ENCODE data around the gene GGT1.
"Not testable (repeated sequence)": the region's sequence is repeated elsewhere in the genome, so short reads cannot be mapped to it uniquely, and the experiment has no call there.

GGT1 gene

DNA sequence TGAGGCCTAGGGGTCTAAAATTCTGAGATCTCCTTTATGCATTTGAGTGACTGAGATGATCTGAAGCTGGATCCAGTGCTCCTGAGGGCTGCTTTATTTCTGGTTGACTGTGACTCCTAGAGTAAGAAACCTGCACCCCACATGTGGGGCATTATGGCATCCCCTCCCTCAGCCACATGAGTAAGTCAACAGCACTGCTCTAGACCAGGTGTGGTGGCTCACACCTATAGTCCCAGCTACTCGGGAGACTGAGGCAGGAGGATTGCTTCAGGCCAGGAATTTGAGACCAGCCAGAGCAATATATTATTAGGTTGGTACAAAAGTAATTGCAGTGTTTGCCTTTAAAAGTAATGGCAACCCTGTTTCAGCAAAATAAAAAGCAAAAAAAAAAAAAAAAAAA, 39.3 kb downstream of the GGT1 start:
- DNase-seq, result not testable (repeated sequence)

DNA sequence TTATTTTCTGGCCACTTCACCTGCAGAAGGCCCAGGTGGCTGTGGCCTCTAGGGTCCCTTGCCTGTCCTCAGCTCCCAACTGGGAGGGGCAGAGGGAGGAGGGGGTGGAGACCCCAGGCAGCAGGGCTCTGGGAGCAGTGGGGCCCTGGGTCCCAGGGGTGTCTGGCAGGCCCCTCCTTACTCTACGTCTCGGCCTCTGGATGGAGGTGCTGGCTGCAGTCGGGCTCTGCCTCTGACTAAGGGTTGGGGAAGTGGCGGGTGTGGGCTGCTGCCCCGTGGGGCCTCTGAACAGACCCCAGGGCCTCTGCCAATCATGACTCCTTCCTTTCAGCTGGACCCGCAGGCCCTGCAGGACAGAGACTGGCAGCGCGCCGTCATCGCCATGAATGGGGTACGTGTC, 41.4 kb downstream of the GGT1 start:
- DNase-seq, result not testable (repeated sequence)

DNA sequence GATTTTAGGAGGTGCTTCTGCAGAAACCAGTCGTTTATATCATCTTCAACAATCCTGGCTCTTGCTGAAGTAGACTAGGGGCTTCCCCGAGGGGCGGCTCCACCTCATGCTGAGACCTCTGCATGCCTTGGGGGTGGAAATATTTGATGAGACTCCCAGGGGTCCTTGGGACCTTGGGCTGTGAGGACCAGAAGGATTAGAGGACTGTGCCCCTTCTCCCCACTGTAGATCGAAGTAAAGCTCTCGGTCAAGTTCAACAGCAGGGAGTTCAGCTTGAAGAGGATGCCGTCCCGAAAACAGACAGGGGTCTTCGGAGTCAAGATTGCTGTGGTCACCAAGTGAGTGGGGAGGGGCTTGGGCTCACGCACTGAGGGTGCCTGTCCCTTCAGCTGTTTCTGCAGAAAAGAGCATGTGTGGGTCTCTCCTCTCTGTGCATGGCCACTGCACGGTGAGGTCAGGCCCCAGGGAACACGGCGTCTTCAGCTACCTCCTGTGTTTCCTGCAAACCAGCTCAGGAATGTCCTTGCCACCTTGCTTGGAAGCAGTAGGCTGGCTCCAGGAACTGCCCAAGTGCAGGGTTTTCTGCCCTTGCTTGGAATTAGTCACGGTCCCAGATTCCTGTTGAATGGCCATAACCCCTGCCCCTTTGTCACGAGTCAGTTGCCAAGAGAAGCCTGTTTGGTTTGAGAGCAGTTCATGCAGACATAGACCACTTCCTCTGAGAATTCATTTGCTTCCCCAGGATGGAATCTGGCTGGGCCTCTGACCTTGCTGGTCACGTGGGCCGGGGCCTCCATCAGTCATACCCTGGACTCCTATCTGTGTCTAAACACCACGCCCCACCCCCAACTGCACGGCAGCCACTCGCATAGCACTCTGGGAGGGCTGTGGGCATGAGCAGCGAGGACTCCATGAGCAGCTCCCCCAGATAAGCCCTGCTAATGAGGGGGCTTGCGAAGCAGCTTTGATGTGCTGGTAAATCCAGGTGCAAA, 42.7 kb downstream of the GGT1 start:
- DNase-seq, result not testable (repeated sequence)

DNA sequence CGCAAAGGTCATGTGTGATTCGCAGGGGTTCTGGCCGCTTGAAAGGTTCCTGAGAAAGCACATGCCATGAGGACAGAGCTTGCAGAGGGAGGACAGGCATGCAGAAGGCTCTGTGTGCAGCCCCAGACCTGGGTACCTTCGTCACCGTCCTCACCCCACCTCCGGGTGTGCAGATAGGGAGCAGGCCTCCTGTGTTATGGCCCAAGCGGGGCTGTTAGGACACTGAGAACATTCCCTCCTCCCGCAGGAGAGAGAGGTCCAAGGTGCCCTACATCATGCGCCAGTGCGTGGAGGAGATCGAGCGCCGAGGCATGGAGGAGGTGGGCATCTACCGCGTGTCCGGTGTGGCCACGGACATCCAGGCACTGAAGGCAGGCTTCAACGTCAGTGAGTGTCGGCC, 43.8 kb downstream of the GGT1 start:
- DNase-seq, result not testable (repeated sequence)

DNA sequence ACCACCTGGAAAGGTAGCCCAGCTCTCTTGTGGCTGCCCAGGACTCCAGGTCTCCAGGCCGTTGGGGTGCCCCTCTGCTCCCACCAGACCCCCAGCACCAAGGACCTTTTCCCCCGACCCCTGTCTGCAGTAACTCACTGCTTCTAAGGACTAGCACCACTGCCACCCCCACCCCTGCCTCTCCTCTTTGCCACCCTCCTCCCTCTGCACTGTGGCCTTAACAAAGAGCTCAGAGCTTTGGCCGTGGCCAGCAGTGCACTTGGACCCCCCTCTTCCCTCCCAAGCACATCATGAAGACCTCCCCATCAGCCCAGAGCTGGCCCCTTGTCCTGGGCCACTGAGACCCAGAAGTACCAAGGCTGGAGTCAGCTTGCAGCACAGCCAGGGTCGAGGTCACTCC, 46.4 kb downstream of the GGT1 start:
- not testable (repeated sequence) for DNase-seq

DNA sequence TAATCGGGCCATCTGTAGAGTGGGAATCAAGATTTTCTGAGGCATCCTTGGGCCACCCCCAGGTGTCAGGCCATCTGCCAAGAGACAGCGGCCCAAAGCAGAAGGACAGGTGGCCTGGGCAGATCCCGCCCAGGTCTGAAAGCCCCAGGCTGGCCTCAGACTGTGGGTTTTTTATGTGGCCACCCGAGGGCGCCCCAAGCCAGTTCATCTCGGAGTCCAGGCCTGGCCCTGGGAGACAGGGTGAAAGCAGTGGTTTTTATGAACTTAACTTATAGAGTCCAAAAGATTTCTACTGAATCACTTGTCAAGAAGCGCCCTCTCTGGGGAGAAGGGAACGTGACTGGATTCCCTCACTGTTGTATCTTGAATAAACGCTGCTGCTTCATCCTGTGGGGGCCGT, 47.9 kb downstream of the GGT1 start:
- peak; percentile 43 for DNase-seq

DNA sequence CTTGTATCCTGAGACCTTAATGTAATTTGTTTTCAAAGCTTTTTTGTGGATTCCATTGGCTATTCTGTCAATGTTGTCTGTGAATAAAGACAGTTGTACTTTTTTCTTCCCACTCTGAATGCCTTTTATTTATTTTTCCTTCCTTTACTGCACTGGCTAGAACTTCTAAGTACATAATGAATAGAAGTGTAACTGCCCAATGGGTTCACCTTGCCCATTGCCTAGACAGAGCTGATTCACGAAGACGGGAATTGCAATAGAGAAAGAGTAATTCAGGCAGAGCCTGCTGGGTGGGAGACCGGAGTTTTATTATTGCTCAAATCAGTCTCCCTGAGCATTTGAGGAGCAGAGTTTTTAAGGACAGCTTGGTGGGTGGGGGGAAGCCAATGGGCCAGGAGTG, 62.4 kb downstream of the GGT1 start:
- DNase-seq, result not testable (repeated sequence)

DNA sequence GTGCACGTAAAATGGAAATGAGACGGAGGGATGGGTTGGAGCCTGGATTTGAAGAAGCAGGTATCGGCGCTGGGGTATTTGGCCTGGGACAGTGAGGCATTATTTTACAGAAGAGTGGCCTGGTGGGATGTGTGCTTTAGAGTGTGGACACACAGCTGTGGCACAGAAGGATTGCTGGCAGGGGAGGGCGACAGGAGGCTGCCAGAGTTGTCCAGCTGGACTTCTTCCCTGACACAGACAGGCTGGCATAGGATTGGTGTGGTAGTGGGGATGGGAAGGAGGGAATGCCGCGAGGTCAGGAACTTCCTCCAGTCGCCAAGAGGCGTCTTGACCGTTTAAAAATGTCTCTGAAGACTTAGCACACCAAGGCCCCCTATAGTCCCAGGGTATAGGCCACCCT, 64.9 kb downstream of the GGT1 start:
- not testable (repeated sequence) for DNase-seq

DNA sequence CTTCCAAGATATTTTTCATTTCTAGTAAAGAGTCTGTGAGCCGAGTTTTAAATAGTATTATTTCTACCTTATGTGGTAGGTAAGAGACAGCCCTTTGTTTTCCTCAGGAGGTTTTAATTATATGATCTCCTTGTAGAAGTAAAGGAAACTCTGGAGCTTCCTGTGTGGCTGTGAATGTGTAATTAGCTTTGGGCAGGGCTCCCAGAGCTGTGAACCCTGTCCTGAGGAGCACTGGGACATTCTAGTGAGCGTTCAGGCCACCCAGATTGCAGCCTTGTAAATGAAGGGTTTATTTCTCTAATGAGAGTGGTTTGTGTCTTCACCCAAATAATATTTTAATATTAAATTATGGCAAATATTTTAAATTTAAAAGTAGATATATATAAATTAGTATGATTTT, 69.5 kb downstream of the GGT1 start:
- DNase-seq, result not testable (repeated sequence)
